ENCODE results near the gene RHBDL1.

DNA sequence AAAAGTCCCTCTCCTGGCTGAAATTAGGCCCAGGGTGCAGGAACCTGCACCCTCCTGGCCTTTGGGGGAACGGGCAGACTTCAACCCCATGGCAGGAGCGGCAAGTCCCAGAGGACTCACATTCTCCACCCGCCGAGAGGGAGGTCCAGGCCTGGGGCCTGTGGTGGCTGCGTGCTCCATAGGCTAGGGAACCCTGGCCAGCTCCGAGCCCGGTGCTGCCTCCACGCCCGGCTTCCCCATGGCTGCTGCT is 50.6 kb downstream of the RHBDL1 start:
- TF ChIP-seq, protein P1, sequence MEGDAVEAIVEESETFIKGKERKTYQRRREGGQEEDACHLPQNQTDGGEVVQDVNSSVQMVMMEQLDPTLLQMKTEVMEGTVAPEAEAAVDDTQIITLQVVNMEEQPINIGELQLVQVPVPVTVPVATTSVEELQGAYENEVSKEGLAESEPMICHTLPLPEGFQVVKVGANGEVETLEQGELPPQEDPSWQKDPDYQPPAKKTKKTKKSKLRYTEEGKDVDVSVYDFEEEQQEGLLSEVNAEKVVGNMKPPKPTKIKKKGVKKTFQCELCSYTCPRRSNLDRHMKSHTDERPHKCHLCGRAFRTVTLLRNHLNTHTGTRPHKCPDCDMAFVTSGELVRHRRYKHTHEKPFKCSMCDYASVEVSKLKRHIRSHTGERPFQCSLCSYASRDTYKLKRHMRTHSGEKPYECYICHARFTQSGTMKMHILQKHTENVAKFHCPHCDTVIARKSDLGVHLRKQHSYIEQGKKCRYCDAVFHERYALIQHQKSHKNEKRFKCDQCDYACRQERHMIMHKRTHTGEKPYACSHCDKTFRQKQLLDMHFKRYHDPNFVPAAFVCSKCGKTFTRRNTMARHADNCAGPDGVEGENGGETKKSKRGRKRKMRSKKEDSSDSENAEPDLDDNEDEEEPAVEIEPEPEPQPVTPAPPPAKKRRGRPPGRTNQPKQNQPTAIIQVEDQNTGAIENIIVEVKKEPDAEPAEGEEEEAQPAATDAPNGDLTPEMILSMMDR (IDR thresholded peaks at IDR 0.05; ENCODE audit: extremely low read depth in 1 of 2, insufficient read depth in 1 of 2, low read depth in 1 of 2, low read length in 2 of 2) = no peak
- TF ChIP-seq EZH2 (IDR thresholded peaks at IDR 0.05; ENCODE audit: borderline replicate concordance, low read depth, low read length, severe bottlenecking) (no peak), POLR2AphosphoS5 (IDR thresholded peaks at IDR 0.05; ENCODE audit: insufficient read depth, low read depth, low read length) (no peak), POLR2A (IDR thresholded peaks at IDR 0.05; ENCODE audit: low read depth, low read length) (no peak), JUN (IDR thresholded peaks at IDR 0.05; ENCODE audit: borderline replicate concordance, insufficient read depth, insufficient read length, low read depth) (no peak), MYC (IDR thresholded peaks at IDR 0.05; ENCODE audit: low read depth, low read length) (no peak)
- TF ChIP-seq, protein P2, sequence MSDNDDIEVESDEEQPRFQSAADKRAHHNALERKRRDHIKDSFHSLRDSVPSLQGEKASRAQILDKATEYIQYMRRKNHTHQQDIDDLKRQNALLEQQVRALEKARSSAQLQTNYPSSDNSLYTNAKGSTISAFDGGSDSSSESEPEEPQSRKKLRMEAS (IDR thresholded peaks at IDR 0.05; ENCODE audit: insufficient read depth, insufficient read length) = no peak

All from endothelial cell of umbilical vein (primary cell).